PC-3 (cell line): ENCODE measurements around the gene TEX29.

Experiments
- EZH2phosphoT487 ChIP-seq: fragments of 300-600 bp; sonication (generic); IDR thresholded peaks from 2 replicates; pipeline ENCODE4 v1.6.1; 2018; ENCODE audit warnings: mild to moderate bottlenecking, antibody characterized with exemption, low read length, borderline replicate concordance
- TF ChIP-seq, protein P1 (sequence below): fragments of 300-600 bp; sonication (generic); conservative IDR thresholded peaks from 2 replicates; pipeline ENCODE4 v1.5.1; 2017; ENCODE audit warnings: antibody characterized with exemption, low read depth, mild to moderate bottlenecking, low read length

DNA sequence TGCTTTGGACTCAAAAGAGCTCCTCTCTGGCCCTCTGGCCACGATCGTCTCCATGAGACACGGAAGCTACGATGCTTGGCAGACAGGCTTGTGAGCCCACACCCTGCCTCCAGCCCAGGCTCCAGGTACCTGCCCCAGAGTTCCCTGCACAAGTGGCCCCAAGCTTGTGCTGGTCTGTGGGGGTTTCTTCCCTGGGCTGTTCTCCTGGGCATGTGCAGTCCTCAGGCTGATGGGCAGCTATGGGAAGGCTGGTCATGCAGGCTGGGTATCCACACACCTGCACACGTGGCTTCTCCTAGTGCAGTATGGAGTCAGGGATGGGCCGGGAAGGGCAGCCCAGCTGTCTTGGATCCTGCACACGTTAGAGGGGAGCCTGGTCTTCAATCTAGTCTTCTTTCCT lies 43.1 kb downstream of the TEX29 start:
- TF ChIP-seq EZH2phosphoT487, result no peak
- TF ChIP-seq, protein P1, sequence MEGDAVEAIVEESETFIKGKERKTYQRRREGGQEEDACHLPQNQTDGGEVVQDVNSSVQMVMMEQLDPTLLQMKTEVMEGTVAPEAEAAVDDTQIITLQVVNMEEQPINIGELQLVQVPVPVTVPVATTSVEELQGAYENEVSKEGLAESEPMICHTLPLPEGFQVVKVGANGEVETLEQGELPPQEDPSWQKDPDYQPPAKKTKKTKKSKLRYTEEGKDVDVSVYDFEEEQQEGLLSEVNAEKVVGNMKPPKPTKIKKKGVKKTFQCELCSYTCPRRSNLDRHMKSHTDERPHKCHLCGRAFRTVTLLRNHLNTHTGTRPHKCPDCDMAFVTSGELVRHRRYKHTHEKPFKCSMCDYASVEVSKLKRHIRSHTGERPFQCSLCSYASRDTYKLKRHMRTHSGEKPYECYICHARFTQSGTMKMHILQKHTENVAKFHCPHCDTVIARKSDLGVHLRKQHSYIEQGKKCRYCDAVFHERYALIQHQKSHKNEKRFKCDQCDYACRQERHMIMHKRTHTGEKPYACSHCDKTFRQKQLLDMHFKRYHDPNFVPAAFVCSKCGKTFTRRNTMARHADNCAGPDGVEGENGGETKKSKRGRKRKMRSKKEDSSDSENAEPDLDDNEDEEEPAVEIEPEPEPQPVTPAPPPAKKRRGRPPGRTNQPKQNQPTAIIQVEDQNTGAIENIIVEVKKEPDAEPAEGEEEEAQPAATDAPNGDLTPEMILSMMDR, result no peak
